NCI-H2227 (cell line): ENCODE measurements around the gene OR10A4.
"Not testable (repeated sequence)": the region's sequence is repeated elsewhere in the genome, so short reads cannot be mapped to it uniquely, and the experiment has no call there.

ENCODE experiments used
- DNase-seq: peaks from one replicate; lab custom pipeline; 2025; ENCODE audit not compliant: unreplicated experiment; lab: John Stamatoyannopoulos, UW

The OR10A4 gene

GRCh38 chr11:6895010-6895409, 18.6 kb downstream of the OR10A4 start:
- no peak for DNase-seq

GRCh38 chr11:6898911-6899310, 22.5 kb downstream of the OR10A4 start:
- DNase-seq: no peak

- no peak for DNase-seq
Measured at GRCh38 chr11:6900327-6900999, 24.0 kb downstream of the OR10A4 start.

- DNase-seq: not testable (repeated sequence)
Measured at GRCh38 chr11:6904804-6905203, 28.4 kb downstream of the OR10A4 start.

GRCh38 chr11:6911378-6911777, 35.0 kb downstream of the OR10A4 start:
- no peak for DNase-seq

- DNase-seq: no peak
Measured at GRCh38 chr11:6911948-6912347, 35.5 kb downstream of the OR10A4 start.

- DNase-seq: no peak
Measured at GRCh38 chr11:6919698-6920097, 43.3 kb downstream of the OR10A4 start.

GRCh38 chr11:6920702-6921101, 44.3 kb downstream of the OR10A4 start, which contains the start of gene OR2D3:
Gene OR2D3 (plus strand): TSS chr11:6921002. CDS start chr11:6921002, 0 bp downstream.
- DNase-seq: no peak

- no peak for DNase-seq
Measured at GRCh38 chr11:6925007-6925577, 48.7 kb downstream of the OR10A4 start.

- no peak for DNase-seq
Measured at GRCh38 chr11:6925636-6926207, 49.3 kb downstream of the OR10A4 start.

- DNase-seq: peak; percentile 38
Measured at GRCh38 chr11:6926208-6927029, 50.0 kb downstream of the OR10A4 start, which contains the start of gene ZNF215. Gene ZNF215 (plus strand): TSS chr11:6926426. CDS start chr11:6932273, 5,847 bp downstream.

- no peak for DNase-seq
Measured at GRCh38 chr11:6927030-6927617, 50.7 kb downstream of the OR10A4 start.
